Measurements from ENCODE around the gene HSPA5.
"Not testable (repeated sequence)": the region's sequence is repeated elsewhere in the genome, so short reads cannot be mapped to it uniquely, and the experiment has no call there.

HSPA5 gene

GRCh38 chr9:125238127-125238914, 2.8 kb downstream of the HSPA5 start:
- H3K27ac ChIP-seq = no peak overlapping the region
- H3K4me2 ChIP-seq (ENCODE audit: low read length) = no peak overlapping the region
- peaks cover 16% of the 10 kb centered on the region for H3K4me1 ChIP-seq
- no peak for TF ChIP-seq CTCF (IDR thresholded peaks at IDR 0.05)
- no peak overlapping the region for H2AFZ ChIP-seq
- H3K9me3 ChIP-seq (ENCODE audit: control insufficient read depth, low read length) = no peaks in the 10 kb centered on the region
- peaks cover 16% of the 10 kb centered on the region for H3K79me2 ChIP-seq
- no peaks in the 10 kb centered on the region for H3K27me3 ChIP-seq (ENCODE audit: control insufficient read depth, insufficient read depth, low read length)
- no peaks in the 10 kb centered on the region for H3K36me3 ChIP-seq (ENCODE audit: control insufficient read depth, insufficient read depth, low read length)
- no peak overlapping the region for H3K4me3 ChIP-seq (ENCODE audit: low read depth, low read length)
- H3K9ac ChIP-seq = no peak overlapping the region

GRCh38 chr9:125236520-125237159, 4.5 kb downstream of the HSPA5 start:
- not testable (repeated sequence) for H3K9me3 ChIP-seq (ENCODE audit: control insufficient read depth, low read length); H2AFZ ChIP-seq; H3K27me3 ChIP-seq (ENCODE audit: control insufficient read depth, insufficient read depth, low read length); H3K4me3 ChIP-seq (ENCODE audit: low read depth, low read length); H3K9ac ChIP-seq; H3K36me3 ChIP-seq (ENCODE audit: control insufficient read depth, insufficient read depth, low read length); H3K27ac ChIP-seq
- Histone ChIP-seq H3K4me1 (peaks cover 13% of the 10 kb centered on the region), H3K79me2 (peaks cover 16% of the 10 kb centered on the region), H3K4me2 (ENCODE audit: low read length) (peak overlapping the region; percentile 25)

- peaks cover 16% of the 10 kb centered on the region for H3K79me2 ChIP-seq
- H3K4me2 ChIP-seq (ENCODE audit: low read length) = peak overlapping the region; percentile 25
- TF ChIP-seq CTCF (IDR thresholded peaks at IDR 0.05) = no peak
- no peak overlapping the region for H3K27ac ChIP-seq
- no peaks in the 10 kb centered on the region for H3K36me3 ChIP-seq (ENCODE audit: control insufficient read depth, insufficient read depth, low read length)
- H3K4me1 ChIP-seq = peaks cover 13% of the 10 kb centered on the region
- H3K9ac ChIP-seq = no peak overlapping the region
- H3K4me3 ChIP-seq (ENCODE audit: low read depth, low read length) = no peak overlapping the region
- H2AFZ ChIP-seq = no peak overlapping the region
- H3K27me3 ChIP-seq (ENCODE audit: control insufficient read depth, insufficient read depth, low read length) = no peaks in the 10 kb centered on the region
- no peaks in the 10 kb centered on the region for H3K9me3 ChIP-seq (ENCODE audit: control insufficient read depth, low read length)
Observed at GRCh38 chr9:125235804-125236519, 5.2 kb downstream of the HSPA5 start.

GRCh38 chr9:125234099-125234498, 7.0 kb downstream of the HSPA5 start:
- not testable (repeated sequence) for H3K9ac ChIP-seq; H3K27ac ChIP-seq; H3K9me3 ChIP-seq (ENCODE audit: control insufficient read depth, low read length); H3K36me3 ChIP-seq (ENCODE audit: control insufficient read depth, insufficient read depth, low read length); H3K4me2 ChIP-seq (ENCODE audit: low read length); H3K79me2 ChIP-seq; H3K4me3 ChIP-seq (ENCODE audit: low read depth, low read length); H2AFZ ChIP-seq; H3K27me3 ChIP-seq (ENCODE audit: control insufficient read depth, insufficient read depth, low read length)
- H3K4me1 ChIP-seq = peaks cover 11% of the 10 kb centered on the region

- Histone ChIP-seq H3K9ac (no peak overlapping the region), H3K27ac (no peak overlapping the region), H3K36me3 (ENCODE audit: control insufficient read depth, insufficient read depth, low read length) (no peaks in the 10 kb centered on the region)
Observed at GRCh38 chr9:125233678-125234077, 7.5 kb downstream of the HSPA5 start.

More at GRCh38 chr9:125233678-125234077, 7.5 kb downstream of the HSPA5 start:
- TF ChIP-seq CTCF (IDR thresholded peaks at IDR 0.05) = no peak
- Histone ChIP-seq H3K4me1 (peaks cover 7% of the 10 kb centered on the region), H2AFZ (no peak overlapping the region), H3K4me2 (ENCODE audit: low read length) (no peak overlapping the region), H3K27me3 (ENCODE audit: control insufficient read depth, insufficient read depth, low read length) (no peaks in the 10 kb centered on the region), H3K9me3 (ENCODE audit: control insufficient read depth, low read length) (no peaks in the 10 kb centered on the region), H3K4me3 (ENCODE audit: low read depth, low read length) (no peak overlapping the region), H3K79me2 (peaks cover 5% of the 10 kb centered on the region)

All from parathyroid adenoma (tissue), 2 donors.